HG03280 (cell line): ENCODE results near the gene CPLX3.
"Not testable (repeated sequence)": the region's sequence is repeated elsewhere in the genome, so short reads cannot be mapped to it uniquely, and the experiment has no call there.

Experiments used
- ATAC-seq: cut with Tn5 transposase; IDR thresholded peaks from one replicate; pipeline ENCODE4 v1.9.1; 2021; ENCODE audit warnings: mild to moderate bottlenecking, moderate library complexity; ENCODE audit not compliant: unreplicated experiment

Gene CPLX3, protein sequence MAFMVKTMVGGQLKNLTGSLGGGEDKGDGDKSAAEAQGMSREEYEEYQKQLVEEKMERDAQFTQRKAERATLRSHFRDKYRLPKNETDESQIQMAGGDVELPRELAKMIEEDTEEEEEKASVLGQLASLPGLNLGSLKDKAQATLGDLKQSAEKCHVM

DNA sequence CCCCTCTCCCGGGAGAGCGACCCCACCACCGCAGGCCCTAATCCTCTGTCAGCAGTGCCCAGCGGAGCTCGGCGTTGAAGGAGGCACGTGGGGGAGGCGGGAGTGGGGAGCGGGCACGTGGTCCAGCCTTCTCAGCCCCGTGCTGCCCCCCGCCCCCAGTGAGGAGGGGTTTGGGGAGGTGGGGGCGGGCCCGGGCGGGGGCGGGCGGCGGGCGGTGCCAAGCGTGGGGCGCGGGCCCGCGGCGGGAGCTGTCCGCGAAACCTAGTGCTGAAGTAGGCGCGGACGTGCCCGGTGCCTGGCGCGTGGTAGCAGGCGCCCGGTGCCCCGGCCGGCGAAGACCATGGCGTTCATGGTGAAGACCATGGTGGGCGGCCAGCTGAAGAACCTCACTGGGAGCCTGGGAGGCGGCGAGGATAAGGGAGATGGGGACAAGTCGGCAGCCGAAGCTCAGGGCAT is at the start of gene CPLX3:
CPLX3 (plus strand) TSS at position 264 of the 456 bp plus-strand sequence; CDS start at position 341, 77 bp downstream.
- ATAC-seq: no peak

DNA sequence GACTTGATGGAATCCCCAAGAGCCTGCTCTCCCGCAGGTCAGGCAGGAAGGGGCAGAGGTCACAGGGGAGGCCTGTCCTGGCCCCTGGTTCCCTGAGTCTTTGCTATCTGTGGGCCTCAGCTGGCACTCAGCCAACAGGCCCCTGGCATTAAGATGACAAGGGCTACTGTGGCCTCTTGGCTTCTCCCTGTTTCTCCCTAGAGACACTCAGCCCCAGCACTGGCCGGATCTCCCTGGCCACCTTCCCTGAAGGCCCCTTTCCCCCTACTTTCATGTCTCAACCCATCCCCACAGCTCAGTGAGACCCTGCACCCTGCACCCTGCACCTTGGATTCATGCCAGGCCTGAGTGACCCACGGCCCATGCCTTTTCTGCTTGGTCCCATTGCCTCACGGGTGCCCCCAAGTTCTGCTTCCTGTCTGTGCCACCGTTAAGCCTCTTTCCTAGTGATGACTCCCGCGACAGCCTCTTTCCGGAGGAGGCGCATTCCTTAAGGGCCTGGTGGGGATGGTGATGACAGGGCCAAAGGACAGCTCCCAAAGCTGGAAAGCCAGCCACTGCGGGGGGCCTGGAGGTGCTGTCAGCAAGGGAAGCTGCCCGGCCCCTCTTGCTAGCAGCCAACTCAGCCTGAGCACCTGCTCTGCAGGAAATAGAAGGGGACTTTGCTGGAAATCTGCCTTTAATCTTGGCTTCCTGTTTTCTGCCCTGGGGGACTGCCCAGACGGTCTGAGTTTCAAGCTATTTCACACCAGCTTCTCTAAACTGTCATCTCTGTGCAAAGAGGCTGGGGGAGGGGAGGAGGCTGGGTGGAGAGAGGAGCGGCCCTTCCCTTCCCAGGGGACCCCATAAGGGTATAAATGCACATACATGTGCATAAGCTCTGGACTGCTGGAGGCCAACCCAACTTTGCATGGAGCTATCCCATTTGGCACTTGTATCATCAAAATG is 49.3 kb upstream of the CPLX3 start:
- peak; percentile 32 for ATAC-seq

DNA sequence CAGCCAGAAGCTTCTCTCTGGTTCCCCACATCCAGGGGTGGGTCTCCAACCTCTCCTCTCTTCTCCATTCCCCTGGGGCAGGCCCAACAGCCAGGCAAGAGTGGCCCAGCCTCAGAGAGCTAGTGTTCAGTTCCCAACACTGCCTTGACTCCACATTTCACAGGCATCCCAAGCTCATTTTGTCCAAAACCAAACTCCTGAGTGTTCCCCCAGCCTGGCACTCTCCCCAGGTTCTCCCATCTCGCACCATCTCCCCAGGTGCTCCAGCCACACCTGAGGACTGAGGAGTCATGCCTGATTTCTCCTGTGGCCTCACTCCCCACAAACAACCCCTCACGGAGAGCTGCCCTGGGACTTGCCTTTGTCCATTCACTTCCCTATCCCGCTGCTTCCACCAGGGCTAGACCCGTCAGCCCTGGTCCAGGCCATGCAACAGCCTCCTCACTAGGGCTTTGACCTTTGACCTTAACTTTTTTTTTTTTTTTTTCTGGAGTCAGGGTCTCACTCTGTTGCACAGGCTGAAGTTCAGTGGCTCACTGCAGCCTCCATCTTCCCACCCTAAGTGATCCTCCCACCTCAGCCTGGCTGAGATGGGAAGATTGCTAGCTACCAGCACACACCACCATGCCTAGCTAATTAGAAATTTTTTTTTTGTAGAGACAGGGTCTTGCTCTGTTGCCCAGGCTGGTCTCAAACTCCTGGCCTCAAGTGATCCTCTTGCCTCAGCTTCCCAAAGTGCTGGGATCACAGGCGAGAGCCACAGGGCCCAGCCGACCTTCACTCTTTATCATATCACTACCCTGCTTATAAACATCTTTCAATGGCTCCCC is 48.4 kb upstream of the CPLX3 start:
- no peak for ATAC-seq

DNA sequence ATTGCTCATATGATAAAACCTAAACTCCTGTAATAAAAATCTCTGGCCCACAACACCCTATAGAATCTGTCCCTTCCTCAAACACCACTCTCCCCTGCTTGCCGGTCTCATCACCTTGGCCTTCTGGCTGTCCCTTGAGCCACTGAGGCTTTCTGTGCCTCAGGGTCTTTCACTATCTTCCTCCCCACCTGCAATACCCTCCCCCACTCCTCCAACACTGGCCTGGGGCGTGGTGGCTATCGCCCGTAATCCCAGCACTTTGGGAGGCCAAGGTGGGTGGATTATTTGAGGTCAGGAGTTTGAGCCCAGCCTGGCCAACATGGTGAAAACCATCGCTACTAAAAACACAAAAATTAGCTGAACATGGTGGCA is 47.8 kb upstream of the CPLX3 start:
- no peak for ATAC-seq

DNA sequence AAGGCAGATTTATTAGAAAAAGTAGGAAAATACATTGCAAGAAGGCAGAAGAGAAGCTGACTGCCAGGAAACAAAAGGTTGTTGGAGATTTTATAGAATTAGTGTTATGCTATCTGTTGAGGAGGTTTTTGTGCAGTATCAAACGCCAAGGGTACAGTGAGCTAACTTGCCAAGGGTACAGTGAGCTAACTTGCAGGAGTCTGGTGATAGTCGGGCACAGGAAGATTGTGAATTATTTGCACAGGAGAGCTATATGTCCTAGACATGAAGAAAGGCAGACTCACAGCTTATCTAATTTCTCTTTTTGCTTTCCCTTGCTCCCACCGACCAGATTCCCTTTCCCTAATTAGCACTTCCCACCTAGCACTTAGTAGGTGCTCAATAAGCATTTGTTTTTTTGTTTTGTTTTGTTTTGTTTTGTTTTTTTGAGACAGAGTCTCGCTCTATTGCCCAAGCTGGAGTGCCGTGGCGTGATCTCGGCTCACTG is 47.2 kb upstream of the CPLX3 start:
- no peak for ATAC-seq

DNA sequence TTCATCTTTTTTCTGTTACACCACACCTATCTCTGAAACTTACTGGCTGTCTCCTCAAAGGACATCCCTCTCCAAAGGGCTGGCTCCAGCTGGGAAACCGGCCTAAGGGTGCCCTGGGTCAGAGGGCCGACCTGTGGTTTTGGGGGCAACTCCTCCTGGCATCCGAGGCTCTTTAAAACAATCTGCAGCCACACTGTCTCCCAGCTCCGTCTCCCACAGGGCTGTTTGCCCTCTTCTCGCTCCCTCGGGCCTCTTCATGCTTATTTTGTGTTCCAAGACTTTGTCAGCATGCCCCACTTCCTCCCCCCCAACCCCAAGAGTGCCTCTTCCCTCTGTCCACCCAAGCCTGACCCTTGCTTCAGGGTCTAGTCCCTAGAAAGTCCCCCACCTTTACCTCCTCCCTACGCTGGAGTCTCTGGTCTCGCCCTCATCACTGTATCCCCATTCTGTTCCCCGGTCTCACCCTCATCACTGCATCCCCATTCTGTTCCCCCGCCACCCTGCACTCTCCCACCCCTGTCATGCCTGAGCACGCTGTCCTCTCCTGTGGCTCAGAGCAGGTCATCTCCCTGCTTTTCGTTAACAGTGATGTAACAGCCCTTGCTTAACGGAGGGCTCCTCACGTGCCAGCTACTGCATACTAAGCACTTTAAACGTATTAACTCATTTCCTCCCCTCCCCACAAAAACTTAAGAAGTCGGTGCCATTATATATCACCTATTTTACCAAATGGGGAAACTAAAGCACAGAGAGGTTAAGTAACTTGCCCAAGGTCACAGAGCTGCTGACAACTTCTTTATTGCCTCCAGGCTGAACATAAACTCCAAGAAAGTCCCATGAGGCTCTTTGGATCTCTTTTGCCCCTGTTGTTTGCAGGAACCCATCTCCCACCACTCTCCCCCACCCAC is 45.6 kb upstream of the CPLX3 start:
- no peak for ATAC-seq

DNA sequence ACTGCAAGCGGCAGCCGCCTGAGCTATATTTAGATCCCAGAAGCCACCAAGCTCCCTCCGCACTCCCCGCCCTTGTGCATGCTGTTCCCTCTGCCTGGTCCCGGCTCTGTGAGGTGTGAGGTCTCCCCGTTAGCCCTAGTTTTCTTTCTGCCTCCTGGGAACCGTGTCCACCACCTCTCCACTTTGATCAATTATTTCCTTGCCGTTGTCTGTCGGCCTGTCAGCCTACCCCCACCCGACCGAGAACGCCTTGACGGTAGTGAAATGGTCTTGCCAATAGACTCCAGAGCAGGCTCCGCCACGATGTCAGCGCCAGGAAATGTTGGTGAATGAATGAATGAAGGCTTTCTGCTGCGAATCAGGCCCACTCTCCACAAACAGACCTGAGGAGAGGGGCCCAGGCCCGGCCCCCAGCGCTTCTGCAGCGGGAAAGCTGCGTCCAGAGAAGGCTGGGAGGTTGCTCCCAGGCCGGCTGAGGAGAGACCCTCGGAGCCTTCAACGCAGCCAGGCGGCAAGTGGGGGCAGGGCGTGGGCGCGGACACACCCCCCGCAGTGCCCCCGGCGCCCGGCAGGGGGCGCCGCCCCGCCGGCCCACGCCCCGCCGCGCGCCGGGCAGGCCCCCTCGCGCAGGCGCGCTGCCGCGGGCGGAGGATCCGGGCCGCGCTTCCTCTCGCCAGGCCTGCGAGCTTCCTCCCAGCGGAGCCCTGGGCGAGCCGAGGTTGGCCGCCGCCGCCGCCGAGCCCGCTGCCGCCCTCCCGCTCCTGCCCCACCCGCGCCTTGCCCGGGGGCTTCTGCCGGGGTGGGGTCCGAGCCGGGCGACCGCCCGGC is 44.8 kb upstream of the CPLX3 start, which contains the start of gene CSK:
CSK (plus strand) TSS at position 650 of the 828 bp plus-strand sequence. CDS start 16,218 bp downstream, outside the sequence.
- ATAC-seq: peak; percentile 50

DNA sequence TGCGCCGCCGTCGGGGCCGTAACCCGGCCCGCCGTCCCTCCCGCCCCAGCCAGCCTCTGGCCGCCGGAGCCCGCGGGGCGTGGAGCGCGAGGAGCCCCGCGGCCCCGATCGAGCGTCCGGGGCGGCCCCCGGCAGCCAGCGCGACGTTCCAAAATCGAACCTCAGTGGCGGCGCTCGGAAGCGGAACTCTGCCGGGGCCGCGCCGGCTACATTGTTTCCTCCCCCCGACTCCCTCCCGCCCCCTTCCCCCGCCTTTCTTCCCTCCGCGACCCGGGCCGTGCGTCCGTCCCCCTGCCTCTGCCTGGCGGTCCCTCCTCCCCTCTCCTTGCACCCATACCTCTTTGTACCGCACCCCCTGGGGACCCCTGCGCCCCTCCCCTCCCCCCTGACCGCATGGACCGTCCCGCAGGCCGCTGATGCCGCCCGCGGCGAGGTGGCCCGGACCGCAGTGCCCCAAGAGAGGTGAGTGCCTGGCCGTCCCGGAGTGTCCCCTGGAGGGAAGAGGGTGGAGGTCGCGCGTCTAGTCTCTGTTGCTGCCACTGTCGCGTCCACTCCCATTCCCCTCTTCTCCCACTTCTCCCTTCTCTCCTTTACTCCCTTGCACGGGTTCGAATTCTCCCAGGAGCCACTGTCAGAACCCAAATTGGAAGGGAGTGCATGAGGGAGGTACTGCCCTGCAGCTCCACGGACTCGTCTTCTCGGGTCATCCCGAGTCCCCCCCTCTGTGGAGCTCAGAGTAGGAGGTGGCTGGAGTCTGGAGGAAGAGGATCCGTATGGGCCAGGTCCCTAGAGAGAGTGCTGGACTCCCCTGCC is 44.0 kb upstream of the CPLX3 start:
- peak; percentile 14 for ATAC-seq

DNA sequence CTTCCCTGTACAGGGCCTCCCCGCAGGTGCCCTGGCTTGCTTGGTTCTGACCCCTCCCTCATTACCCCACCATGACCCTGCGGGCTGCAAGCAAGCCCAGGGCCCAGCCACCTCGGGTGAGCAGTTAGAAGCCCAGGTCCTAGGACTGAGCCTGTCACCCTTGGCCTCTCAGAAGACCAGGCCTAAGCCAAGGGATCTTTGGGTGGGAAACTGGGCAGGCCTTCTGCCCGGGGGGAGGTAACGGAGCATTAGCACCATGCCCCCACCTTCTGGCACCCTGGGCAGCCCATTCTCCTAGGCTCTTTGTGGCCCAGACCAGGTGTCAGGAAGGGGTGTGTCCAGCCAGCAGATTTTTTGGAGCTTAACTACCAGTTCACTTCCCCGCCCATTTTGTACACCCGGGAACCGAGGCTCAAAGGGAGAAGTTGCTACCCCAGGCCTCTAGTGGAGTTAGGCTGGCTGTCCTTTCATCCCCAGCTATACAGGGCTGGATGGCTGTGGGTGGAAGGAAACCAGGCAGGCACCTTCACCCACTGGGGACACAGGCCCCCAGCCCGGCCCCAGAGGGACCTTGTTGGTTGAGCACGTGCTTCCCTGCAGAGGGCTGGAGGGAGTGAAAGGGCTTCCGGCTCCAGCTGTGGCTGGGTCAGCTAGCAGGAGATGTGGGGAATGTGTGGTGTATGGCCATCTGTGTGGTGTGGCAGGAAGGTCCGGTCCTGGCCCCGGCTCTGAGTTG is 43.2 kb upstream of the CPLX3 start:
- no peak for ATAC-seq

DNA sequence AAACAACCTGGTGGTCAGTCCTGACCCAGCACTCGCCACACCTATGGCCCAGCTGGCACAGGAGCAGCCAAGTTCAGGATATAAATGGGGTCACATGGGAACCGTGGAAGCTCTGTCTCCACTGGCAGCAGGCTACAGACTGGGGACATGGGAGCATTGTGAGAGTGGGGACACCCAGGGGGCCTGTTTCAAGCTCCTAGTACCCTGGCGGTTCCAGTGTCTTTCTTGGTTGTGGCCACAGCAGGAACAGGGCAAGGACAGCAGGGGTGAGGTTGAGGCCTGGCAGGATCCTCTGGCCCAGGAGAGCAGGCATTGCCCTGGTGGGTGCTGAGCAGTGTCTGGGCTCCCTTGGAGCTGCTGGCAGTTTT is 42.6 kb upstream of the CPLX3 start:
- ATAC-seq: no peak

DNA sequence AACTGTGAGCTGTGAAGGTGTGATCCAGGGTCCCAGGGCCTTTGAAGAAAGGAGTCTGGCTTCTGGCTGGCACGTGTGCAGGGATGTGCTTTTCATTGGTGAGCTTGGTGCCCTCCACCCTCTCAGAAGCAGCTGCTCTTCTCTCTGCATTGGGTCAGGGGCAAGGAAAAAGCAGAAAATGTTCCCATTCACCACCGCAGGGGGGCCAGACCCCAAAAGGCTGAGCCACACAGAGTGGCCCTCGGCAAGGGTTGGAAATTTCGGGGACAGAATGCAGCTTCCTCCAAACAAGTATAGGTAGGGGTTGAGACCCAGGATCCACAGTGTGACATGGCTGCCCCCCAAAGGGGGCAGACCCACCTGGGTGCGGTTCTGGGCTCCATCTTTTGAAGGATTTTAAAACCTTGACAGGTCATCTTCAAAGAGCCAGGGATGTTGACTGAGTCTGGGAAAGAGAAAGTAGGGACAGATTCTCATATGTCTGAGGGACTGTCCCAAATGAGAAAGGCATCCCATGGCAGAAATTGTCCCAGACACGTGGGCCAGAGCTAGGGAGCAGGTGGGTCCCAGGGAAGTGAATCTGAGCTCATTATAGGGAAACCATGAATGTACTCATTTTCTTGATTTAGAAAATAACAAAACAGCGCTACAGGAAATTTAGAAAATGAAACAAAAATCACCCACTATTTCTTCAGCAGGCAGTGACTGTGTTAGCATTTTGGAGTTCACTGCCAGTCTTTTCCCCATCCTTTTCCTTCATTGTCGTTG is 41.8 kb upstream of the CPLX3 start:
- ATAC-seq: no peak

DNA sequence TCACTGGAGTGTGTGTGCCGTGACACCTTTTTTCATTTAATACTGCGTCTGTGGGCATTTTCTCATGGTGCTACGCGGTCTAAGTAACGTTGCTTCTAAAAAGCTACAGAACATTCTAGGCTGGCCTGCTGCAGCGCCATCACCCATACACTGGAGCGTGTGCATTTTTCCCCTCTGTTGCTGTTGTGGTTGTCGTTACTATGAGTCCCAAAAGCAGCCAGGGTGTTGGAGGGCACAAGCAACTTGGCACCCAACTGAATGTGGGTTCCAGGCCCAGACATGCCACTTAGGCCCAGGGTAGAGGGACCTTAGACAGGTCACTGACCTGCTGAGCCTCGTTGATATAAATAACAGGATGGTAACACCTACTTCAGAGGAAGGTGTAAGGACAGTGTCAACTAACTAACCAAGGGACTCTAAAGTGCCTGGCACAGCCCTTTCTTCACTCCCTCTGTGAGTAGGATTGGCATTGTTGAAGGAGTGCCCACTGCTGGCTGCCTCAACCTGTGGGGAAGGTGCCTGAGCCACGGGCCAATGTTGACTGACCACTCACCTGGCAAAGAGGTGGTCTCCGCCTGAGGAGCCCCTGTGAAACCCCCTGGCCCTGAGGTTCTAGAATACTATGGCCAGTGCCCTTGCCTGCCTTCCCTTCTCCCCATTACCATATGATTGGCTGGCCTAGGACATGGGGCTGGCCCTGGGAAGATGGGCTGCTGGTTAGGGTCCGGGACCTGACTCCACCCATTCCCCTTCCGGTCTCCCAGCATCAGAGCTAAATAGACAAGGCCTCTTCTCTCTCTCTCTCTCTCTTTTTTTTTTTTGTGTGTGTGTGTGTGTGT is 41.0 kb upstream of the CPLX3 start:
- ATAC-seq: no peak

DNA sequence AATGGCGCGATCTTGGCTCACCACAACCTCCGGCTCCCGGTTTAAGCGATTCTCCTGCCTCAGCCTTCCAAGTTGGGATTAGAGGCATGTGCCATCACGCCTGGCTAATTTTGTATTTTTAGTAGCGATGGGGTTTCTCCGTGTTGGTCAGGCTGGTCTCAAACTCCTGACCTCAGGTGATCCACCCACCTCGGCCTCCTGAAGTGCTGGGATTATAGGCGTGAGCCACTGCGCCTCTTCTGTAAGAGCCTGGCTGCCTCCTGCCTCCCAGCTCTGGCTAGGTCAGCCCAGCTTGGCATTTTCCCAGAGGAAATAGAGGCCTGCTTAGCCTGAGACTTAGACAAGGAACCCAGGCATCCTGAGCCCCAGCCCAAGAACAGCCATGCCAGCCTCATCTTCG is 40.3 kb upstream of the CPLX3 start:
- not testable (repeated sequence) for ATAC-seq

DNA sequence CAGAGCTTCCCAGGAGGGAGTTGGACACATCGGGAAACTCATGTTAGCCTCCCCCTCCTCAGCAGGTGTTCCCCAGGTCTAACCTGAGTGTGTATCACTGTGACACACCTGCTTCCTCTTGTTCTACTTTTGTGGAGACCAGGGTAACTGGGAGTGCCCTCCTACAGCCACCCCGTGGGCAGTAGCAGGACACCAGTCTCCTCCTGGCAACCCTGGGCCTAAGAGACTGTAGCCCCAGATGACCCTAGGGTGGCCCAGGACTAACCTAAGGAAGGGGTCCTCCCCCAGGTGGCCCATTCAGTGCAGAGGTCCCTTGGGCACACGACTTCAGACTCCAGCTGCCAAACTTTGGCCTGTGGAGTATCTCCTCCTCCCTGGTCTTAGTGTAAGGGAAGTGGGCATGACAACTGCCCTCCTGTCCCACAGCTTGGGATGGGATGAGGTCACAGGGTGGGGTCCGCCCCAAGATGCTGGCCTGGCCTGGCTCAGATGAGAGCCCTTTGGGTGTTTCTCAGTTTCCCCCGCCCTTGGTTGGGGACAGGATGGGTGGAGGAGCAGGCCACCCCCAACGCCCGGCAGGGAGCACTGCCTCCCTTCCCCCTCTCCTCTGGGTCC is 39.8 kb upstream of the CPLX3 start:
- no peak for ATAC-seq

DNA sequence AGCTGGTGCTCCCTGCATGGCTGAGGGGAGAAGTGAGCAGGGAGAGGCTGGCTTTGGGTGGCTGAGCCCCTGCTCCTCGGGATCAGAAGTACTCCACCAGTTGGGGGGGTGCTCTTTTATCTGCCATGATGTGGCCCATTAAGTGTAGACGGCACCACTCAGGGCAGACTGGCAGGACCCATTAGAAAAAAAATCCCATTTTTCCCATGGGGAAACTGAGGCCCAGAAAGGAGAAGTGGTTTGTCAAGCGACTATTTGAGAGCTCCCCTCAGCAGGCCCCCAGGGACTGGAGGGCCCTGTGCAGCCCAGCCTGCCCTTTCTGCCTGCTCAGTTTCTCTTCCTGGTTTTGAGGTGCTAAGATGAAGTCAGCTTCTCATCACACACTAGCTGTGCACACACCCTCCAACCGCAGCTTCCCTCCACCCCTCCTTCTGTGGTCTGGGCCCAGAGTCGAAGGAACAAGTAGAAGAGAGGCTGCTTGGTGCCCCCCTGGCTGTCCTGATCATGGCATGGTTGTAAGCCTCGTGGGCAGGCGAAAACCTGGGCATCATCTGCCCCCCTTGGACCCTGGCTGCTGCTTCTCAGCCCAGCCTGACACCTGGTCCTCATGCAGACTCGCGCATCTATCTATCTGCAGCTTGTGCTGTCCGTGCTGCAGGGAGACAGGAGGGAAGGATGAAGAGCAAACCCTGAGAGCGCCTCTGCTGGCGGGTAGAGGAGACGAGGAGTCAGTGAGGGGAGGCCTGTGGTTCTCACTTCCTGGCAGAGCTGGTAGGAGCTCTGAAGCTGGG is 39.0 kb upstream of the CPLX3 start:
- ATAC-seq: peak; percentile 49
